Esophagus muscularis mucosa (tissue), 3 donors: Measurements from ENCODE around the gene KIF3B.

Experiments
- POLR2A ChIP-seq: fragments of 450-650 bp; IDR thresholded peaks from one replicate; pipeline ENCODE4 v1.6.1; 2017; ENCODE audit warnings: antibody characterized with exemption, moderate library complexity, mild to moderate bottlenecking, low read depth
- POLR2AphosphoS5 ChIP-seq, 2 donors: sonication (generic); formaldehyde crosslinking; IDR thresholded peaks; one replicate each; pipeline ENCODE4 v1.6.1; 2017; ENCODE audit warnings: antibody characterized with exemption in 2 of 2
- TF ChIP-seq, protein P1 (sequence below), 3 experiments: fragments of 200-600 bp in 2 of 3; fragments of 450-650 bp in 1 of 3; sonication (generic) in 2 of 3; IDR thresholded peaks; one replicate each; pipeline ENCODE4 v1.5.1; 2017 to 2019; ENCODE audit warnings: antibody characterized with exemption in 3 of 3, mild to moderate bottlenecking in 2 of 3, moderate library complexity in 1 of 3

DNA sequence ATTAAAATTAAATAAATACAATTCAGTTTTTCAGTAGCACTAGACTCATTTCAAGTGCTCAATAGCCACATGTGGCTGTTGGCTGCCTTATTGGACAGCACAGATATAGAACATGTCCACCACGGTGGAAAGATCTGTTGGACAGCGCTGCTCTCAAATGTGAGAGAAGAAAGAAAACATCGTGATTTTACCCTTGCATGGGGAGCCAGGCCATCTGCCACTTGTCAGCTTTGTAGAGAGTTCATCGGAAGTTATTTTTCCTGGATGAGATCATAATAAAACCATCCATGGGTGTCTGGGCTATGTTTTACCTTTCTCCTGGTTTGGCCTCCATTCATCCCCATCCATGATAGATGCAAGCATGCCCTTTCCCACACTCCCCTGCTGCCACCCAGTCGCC, 5.8 kb upstream of the KIF3B start:
- TF ChIP-seq, protein P1, sequence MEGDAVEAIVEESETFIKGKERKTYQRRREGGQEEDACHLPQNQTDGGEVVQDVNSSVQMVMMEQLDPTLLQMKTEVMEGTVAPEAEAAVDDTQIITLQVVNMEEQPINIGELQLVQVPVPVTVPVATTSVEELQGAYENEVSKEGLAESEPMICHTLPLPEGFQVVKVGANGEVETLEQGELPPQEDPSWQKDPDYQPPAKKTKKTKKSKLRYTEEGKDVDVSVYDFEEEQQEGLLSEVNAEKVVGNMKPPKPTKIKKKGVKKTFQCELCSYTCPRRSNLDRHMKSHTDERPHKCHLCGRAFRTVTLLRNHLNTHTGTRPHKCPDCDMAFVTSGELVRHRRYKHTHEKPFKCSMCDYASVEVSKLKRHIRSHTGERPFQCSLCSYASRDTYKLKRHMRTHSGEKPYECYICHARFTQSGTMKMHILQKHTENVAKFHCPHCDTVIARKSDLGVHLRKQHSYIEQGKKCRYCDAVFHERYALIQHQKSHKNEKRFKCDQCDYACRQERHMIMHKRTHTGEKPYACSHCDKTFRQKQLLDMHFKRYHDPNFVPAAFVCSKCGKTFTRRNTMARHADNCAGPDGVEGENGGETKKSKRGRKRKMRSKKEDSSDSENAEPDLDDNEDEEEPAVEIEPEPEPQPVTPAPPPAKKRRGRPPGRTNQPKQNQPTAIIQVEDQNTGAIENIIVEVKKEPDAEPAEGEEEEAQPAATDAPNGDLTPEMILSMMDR (IDR thresholded peaks at IDR 0.05), result no peak
- TF ChIP-seq POLR2AphosphoS5 (IDR thresholded peaks at IDR 0.05) (no peak), POLR2A (no peak)
